Tibial artery (tissue), 4 donors: ENCODE measurements around the gene EPB41.
A peak's percentile ranks its signal among the peaks of the same experiment; 100 is the strongest.

ENCODE experiments used
- DNase-seq, 2 donors: peaks; one replicate each; pipeline ENCODE4 v3.0.0-alpha.2; 2019
- H3K27ac ChIP-seq, 2 donors: fragments of 200-600 bp; sonication (generic) in 1 of 2; 1 replicate in 1 of 2; 2 replicates in 1 of 2; pipeline ENCODE4 v1.5.1; 2018 to 2019; ENCODE audit warnings: mild to moderate bottlenecking in 1 of 2
- H3K27me3 ChIP-seq, 2 donors: fragments of 200-600 bp; sonication (generic) in 1 of 2; one replicate each; pipeline versions ENCODE4 v1.5.1 to v1.6.0; 2016 to 2019
- H3K36me3 ChIP-seq, 3 donors: fragments of 200-600 bp; sonication (generic) in 2 of 3; one replicate each; pipeline ENCODE4 v1.5.1; 2016 to 2019; ENCODE audit warnings: mild to moderate bottlenecking in 2 of 3
- H3K4me1 ChIP-seq, 4 donors: fragments of 200-600 bp; sonication (generic) in 2 of 4; 1 replicate in 3 of 4; 2 replicates in 1 of 4; pipeline ENCODE4 v1.5.1; 2016 to 2019
- H3K4me3 ChIP-seq, 2 donors: fragments of 200-600 bp; sonication (generic) in 1 of 2; 1 replicate in 1 of 2; 2 replicates in 1 of 2; pipeline ENCODE4 v1.5.1; 2018 to 2019; ENCODE audit warnings: mild to moderate bottlenecking in 2 of 2
- H3K9me3 ChIP-seq, 3 donors: fragments of 200-600 bp; sonication (generic) in 1 of 3; one replicate each; pipeline ENCODE4 v1.5.1; 2016 to 2019
- CTCF ChIP-seq, 2 experiments: fragments of 200-600 bp in 1 of 2; fragments of 450-650 bp in 1 of 2; IDR thresholded peaks; one replicate each; pipeline ENCODE4 v1.5.1; 2017 to 2019; ENCODE audit warnings: antibody characterized with exemption in 2 of 2, mild to moderate bottlenecking in 1 of 2, moderate library complexity in 1 of 2
- intact Hi-C: fragments of 100-400 bp; cut with DNase I; formaldehyde crosslinking; loops from one replicate; pipeline ENCODE4 v1.15.0; 2023; ENCODE audit warnings: low total_unique reads

EPB41 gene

GRCh38 chr1:28883242-28883616 is 31.1 kb upstream of the EPB41 start:
- Histone ChIP-seq H3K27me3 (no peaks in the 10 kb centered on the region), H3K4me1 (peaks cover 0 to 36% (median 27%) of the 10 kb centered on the region in 4 donors), H3K27ac (no peak overlapping the region), H3K9me3 (no peaks in the 10 kb centered on the region), H3K4me3 (no peak overlapping the region), H3K36me3 (no peaks in the 10 kb centered on the region)
- no peak for TF ChIP-seq CTCF (IDR thresholded peaks at IDR 0.05)
- no peak for DNase-seq
- intact Hi-C loops = loop anchor here (2.0 kb wide), 1 partner anchor 316 kb away; no protein-coding TSS in a partner anchor

- intact Hi-C loops = loop anchor here (5.0 kb wide), 1 partner anchor 237 kb away; the partner anchor contains the start of gene TMEM200B
- no peaks in the 10 kb centered on the region for H3K36me3 ChIP-seq
- no peak for TF ChIP-seq CTCF (IDR thresholded peaks at IDR 0.05)
- DNase-seq = no peak
- H3K27me3 ChIP-seq = no peaks in the 10 kb centered on the region
- H3K9me3 ChIP-seq = no peaks in the 10 kb centered on the region
- peaks cover 0 to 40% (median 28%) of the 10 kb centered on the region in 4 donors for H3K4me1 ChIP-seq
- H3K27ac ChIP-seq = peak overlapping the region; percentile 32 to 75
- no peak overlapping the region for H3K4me3 ChIP-seq
Observed at GRCh38 chr1:28885472-28885877, 28.9 kb upstream of the EPB41 start.

GRCh38 chr1:28885977-28886730 is 28.2 kb upstream of the EPB41 start:
- intact Hi-C loops = loop anchor here (5.0 kb wide), 1 partner anchor 236 kb away; the partner anchor contains the start of gene TMEM200B
- Histone ChIP-seq H3K4me1 (peaks cover 0 to 40% (median 28%) of the 10 kb centered on the region in 4 donors), H3K36me3 (no peaks in the 10 kb centered on the region), H3K27ac (peak overlapping the region; percentile 71 to 75), H3K9me3 (no peaks in the 10 kb centered on the region), H3K27me3 (no peaks in the 10 kb centered on the region), H3K4me3 (peak overlapping the region; percentile 91 to 100)
- TF ChIP-seq CTCF (IDR thresholded peaks at IDR 0.05) = no peak
- no peak for DNase-seq

- peak in 1 of 2 experiments; percentile 26 for TF ChIP-seq CTCF (IDR thresholded peaks at IDR 0.05)
- Histone ChIP-seq H3K36me3 (no peaks in the 10 kb centered on the region), H3K27me3 (no peaks in the 10 kb centered on the region), H3K4me3 (peak overlapping the region; percentile 91 to 100), H3K27ac (peak overlapping the region; percentile 71 to 75), H3K9me3 (no peaks in the 10 kb centered on the region), H3K4me1 (peaks cover 0 to 40% (median 28%) of the 10 kb centered on the region in 4 donors)
- DNase-seq = peak; percentile 75 to 92
- intact Hi-C loops = loop anchor here (5.0 kb wide), 1 partner anchor 235 kb away; the partner anchor contains the start of gene TMEM200B
Observed at GRCh38 chr1:28886731-28887418, 27.5 kb upstream of the EPB41 start.

- Histone ChIP-seq H3K4me1 (peaks cover 0 to 37% (median 26%) of the 10 kb centered on the region in 4 donors), H3K4me3 (peak overlapping the region; percentile 91 to 100), H3K27me3 (no peaks in the 10 kb centered on the region), H3K9me3 (no peaks in the 10 kb centered on the region), H3K36me3 (no peaks in the 10 kb centered on the region), H3K27ac (peak overlapping the region; percentile 71 to 75)
- intact Hi-C loops = loop anchor here (5.0 kb wide), 1 partner anchor 235 kb away; the partner anchor contains the start of gene TMEM200B
- no peak for DNase-seq
- no peak for TF ChIP-seq CTCF (IDR thresholded peaks at IDR 0.05)
Observed at GRCh38 chr1:28887419-28887834, 26.9 kb upstream of the EPB41 start.
